ENCODE results near the gene CASK. TPM values are rescaled to one million over a fixed set of nuclear protein-coding genes. Genes with fewer than 3 reads are reported as not detected.
A peak's percentile ranks its signal among the peaks of the same experiment; 100 is the strongest.

The CASK gene
- total and polyA plus RNA-seq, 2 of the 13 experiments (the other 11 are each of a cell fraction or from before 2014, with no cell fraction given) = 14.5 to 16.0 TPM

DNA sequence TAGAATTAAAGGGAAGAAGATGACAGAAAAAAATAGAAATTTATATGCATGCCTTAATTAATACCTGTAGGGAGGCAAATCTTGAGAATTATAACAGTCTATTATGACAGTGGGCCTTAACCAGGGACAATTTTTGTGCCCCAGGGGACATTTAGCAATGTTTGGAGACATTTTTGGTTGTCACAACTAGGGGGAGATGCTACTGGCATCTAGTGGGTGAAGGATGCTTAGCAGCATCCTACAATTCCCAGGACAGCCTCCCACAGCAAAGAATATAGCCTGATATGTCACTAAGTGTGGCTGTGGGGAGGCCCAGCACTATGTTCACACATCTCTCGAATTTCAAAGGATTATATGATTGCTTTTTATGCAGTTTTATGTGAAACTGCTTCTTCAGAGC, 188.8 kb downstream of the CASK start:
- Histone ChIP-seq H3K79me2 (ENCODE audit: insufficient read depth, low read length) (no peaks in the 10 kb centered on the region), H3K27me3 (ENCODE audit: control insufficient read depth in 1 of 2, insufficient read depth in 2 of 2, low read length in 2 of 2) (no peaks in the 10 kb centered on the region), H3K4me3 (replicated peaks in 1 of 3; ENCODE audit: insufficient read depth in 1 of 3, low read depth in 2 of 3, low read length in 3 of 3) (no peak overlapping the region), H3K4me1 (ENCODE audit: insufficient read depth, low read length) (no peaks in the 10 kb centered on the region), H4K20me1 (ENCODE audit: insufficient read depth, low read length) (no peaks in the 10 kb centered on the region), H2AFZ (ENCODE audit: low read length) (no peak overlapping the region), H3K4me2 (ENCODE audit: low read depth, low read length) (no peak overlapping the region), H3K9ac (ENCODE audit: insufficient read depth, low read depth, low read length) (no peak overlapping the region), H3K27ac (ENCODE audit: extremely low read length, insufficient read depth, low read length) (no peak overlapping the region), H3K9me3 (ENCODE audit: low read length) (no peaks in the 10 kb centered on the region), H3K36me3 (replicated peaks in 1 of 2; ENCODE audit: control insufficient read depth in 1 of 2, insufficient read depth in 2 of 2, low read length in 2 of 2) (no peaks in the 10 kb centered on the region)
- BruUV-seq (replicated peaks) = no TSS peak
- FAIRE-seq = peak; percentile 77
- ATAC-seq = peak; percentile 59
- intact Hi-C loops (cut with micrococcal nuclease; ENCODE audit: unreplicated experiment) = no loop called here
- DNase-seq (ENCODE audit: low spot score) = peak; percentile 6
- ChIA-PET CTCF (ENCODE audit: low intra/inter-chr PET ratio, low total read pairs) (no interaction called here), POLR2A (no interaction called here)
- in situ Hi-C loops (cut with HindIII; ENCODE audit: extremely low pct_ligation_motif_present, low pct_unique_long_range_greater_than_20kb) = no loop called here
- TF ChIP-seq ZNF24 (IDR thresholded peaks at IDR 0.05) = no peak
- TF ChIP-seq, protein P1, sequence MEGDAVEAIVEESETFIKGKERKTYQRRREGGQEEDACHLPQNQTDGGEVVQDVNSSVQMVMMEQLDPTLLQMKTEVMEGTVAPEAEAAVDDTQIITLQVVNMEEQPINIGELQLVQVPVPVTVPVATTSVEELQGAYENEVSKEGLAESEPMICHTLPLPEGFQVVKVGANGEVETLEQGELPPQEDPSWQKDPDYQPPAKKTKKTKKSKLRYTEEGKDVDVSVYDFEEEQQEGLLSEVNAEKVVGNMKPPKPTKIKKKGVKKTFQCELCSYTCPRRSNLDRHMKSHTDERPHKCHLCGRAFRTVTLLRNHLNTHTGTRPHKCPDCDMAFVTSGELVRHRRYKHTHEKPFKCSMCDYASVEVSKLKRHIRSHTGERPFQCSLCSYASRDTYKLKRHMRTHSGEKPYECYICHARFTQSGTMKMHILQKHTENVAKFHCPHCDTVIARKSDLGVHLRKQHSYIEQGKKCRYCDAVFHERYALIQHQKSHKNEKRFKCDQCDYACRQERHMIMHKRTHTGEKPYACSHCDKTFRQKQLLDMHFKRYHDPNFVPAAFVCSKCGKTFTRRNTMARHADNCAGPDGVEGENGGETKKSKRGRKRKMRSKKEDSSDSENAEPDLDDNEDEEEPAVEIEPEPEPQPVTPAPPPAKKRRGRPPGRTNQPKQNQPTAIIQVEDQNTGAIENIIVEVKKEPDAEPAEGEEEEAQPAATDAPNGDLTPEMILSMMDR (CRISPR knock-in tag; IDR thresholded peaks at IDR 0.05) = peak; percentile 21; the same call in 1 of the 2 replicates
- peak; percentile 34 for TF ChIP-seq STAG1 (CRISPR knock-in tag; IDR thresholded peaks at IDR 0.05)
- no peak for TF ChIP-seq ADNP (CRISPR knock-in tag; IDR thresholded peaks at IDR 0.05)
- TF ChIP-seq ARID2 (CRISPR knock-in tag; IDR thresholded peaks at IDR 0.05; ENCODE audit: borderline replicate concordance) = no peak
- TF ChIP-seq, protein P2, sequence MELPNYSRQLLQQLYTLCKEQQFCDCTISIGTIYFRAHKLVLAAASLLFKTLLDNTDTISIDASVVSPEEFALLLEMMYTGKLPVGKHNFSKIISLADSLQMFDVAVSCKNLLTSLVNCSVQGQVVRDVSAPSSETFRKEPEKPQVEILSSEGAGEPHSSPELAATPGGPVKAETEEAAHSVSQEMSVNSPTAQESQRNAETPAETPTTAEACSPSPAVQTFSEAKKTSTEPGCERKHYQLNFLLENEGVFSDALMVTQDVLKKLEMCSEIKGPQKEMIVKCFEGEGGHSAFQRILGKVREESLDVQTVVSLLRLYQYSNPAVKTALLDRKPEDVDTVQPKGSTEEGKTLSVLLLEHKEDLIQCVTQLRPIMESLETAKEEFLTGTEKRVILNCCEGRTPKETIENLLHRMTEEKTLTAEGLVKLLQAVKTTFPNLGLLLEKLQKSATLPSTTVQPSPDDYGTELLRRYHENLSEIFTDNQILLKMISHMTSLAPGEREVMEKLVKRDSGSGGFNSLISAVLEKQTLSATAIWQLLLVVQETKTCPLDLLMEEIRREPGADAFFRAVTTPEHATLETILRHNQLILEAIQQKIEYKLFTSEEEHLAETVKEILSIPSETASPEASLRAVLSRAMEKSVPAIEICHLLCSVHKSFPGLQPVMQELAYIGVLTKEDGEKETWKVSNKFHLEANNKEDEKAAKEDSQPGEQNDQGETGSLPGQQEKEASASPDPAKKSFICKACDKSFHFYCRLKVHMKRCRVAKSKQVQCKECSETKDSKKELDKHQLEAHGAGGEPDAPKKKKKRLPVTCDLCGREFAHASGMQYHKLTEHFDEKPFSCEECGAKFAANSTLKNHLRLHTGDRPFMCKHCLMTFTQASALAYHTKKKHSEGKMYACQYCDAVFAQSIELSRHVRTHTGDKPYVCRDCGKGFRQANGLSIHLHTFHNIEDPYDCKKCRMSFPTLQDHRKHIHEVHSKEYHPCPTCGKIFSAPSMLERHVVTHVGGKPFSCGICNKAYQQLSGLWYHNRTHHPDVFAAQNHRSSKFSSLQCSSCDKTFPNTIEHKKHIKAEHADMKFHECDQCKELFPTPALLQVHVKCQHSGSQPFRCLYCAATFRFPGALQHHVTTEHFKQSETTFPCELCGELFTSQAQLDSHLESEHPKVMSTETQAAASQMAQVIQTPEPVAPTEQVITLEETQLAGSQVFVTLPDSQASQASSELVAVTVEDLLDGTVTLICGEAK (IDR thresholded peaks at IDR 0.05) = no peak
- TF ChIP-seq, protein P2 (CRISPR knock-in tag; IDR thresholded peaks at IDR 0.05) = no peak
- WGBS (ENCODE audit: low lambda C conversion rate) = 27% methylated on average over 1 of the region's 1 CpG

All from HepG2 (cell line).